IPS DF 19.7 (cell line): ENCODE results near the gene COL19A1.
"Not testable (repeated sequence)": the region's sequence is repeated elsewhere in the genome, so short reads cannot be mapped to it uniquely, and the experiment has no call there.

Experiments used
- DNase-seq: peaks from one replicate; pipeline ENCODE4 v3.0.0-alpha.2; 2013; ENCODE audit warnings: low read depth, low spot score

The COL19A1 gene

DNA sequence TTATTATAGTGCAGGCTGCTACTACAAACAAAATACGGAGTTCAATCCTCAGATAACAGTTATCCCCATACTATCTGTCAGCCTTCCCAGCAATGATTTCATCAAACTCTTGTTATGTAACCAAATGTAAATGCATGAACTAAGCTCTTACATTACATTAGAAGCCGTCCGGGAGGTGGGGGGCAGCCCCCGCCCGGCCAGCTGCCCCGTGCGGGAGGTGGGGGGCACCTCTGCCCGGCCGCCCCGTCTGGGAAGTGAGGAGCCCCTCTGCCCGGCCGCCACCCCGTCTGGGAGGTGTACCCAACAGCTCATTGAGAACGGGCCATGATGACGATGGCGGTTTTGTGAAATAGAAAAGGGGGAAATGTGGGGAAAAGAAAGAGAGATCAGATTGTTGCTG is 99.6 kb downstream of the COL19A1 start:
- not testable (repeated sequence) for DNase-seq

DNA sequence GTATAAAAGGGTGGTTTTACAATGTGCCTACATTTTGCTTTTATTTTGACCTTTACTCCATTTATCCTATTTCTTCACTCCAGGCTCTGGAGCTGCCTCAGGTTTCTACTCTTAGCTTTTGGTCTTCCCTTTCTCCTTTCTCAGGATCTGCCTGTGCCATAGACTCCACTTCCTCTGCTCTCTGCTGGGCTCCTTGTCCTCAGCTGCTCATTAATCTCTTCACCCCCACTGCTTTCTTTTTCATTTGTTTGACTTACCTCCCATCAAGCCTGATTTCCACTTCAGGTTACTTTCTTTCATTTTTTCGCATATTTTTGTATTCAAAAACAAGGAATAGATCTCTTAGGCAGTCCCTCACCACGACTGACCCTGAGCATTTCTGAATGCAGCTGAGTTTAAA is 106.8 kb downstream of the COL19A1 start:
- no peak for DNase-seq

DNA sequence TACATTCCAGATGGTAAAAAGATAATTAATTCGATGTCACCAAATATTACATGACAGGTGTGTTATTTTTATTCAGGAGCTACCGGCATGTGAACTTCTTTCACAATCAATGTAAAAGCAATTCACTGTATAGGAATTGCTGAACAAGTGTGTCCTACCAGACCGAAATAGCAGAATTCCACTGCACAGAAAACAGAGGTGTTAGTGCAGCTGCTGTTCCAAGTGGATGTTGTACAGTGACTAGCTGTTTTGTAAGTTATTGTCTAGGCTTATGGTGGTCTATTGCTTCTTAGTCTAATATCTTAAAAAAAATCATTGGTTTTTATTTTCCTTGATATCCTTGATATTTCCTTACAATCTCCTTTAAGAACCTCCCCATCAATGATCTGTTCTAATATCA is 107.4 kb downstream of the COL19A1 start:
- DNase-seq: no peak

DNA sequence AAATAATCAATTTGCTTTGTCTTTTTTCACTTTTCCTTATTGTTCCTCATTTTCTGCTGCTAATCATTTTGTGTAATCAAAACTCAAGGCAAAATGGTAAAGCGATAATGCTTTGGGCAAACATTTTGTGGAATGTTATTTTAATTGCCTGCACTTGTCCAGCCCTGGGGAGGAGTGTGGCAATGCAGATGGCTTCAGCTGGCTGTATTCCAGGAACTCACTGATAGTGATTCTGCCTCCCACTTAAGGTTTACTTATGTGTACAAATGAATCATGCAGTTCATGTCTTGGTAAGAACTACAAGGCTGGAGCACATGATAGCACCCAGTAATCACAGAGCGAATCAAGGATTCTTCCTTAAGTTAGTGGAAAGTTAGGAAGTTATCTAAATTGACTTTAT is 107.8 kb downstream of the COL19A1 start:
- DNase-seq: no peak

DNA sequence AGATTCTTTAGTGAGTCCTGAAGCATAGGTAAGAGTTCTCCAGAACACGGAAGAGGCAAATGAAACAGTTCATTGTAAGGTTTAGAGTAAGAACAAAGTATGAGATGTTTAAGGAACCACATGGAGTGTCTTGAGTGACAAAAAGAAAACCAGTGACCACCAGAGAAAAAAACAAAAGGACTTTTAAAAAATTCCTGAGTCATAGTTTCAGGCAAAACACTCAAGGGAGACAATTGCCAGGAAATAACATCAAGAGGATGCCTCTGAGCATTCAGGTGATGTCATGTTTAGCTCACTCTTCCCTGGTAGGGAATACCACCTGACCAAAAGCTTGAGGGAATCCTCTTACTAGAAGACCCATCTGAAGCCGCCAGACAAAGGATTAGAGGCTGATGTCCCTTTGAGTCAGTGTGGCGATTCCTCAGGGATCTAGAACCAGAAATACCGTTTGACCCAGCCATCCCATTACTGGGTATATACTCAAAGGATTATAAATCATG is 110.3 kb downstream of the COL19A1 start:
- DNase-seq: peak; percentile 9

DNA sequence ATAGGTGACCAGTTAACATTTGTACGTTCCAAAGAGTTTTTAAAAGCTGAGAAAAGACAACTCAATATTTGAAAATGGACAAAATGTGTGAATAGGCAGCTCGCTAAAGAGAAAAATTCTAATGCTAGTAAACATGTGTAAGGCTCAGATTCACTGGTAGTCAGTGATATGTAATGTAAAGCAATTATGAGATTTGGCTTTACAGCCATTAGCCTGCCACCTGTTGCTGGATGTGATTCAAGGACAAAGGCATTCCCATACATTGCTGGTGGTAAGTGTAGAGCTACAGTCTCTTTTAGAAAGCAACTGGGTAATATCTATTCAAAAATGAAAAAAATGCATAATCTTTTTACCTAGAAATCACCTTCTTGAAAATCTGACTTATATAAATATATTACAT is 114.3 kb downstream of the COL19A1 start:
- DNase-seq: no peak

DNA sequence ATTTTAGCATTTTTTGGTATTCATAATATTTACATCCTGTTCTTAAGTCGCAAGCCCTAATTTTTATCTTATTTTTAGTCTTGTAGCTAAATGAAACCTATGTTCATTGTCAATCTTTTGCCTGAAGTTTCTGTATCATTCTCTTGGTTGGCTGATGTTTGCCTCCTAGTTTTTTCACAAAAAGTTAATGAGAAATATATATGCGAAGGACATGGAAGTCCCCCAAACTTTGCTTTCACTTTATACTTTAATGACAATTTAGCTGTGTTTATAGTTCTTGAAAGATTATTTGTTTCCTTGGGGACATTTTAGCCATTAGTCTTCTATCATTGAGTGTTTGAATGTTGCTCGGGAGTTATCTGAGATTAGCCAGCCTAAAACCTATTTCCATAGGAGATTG is 118.2 kb downstream of the COL19A1 start:
- no peak for DNase-seq

DNA sequence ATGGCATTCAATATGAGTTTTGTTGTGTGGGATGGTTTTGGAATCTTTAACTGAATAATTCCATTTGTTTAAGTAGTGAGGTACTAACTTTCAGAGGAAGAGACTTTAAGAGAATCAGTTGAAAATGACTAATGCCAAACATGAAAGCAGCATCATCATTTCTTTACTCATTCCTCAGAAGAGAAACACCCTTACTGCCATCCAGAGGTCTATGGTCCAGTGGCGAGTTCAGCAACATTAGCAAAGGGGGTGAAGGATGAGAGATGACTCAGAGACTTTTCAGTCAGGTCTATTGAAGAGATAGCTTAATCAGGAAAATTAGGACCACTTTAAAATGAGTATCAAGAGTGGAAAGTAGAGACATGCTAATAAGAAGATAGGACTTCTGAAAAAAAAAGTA is 118.8 kb downstream of the COL19A1 start:
- no peak for DNase-seq

DNA sequence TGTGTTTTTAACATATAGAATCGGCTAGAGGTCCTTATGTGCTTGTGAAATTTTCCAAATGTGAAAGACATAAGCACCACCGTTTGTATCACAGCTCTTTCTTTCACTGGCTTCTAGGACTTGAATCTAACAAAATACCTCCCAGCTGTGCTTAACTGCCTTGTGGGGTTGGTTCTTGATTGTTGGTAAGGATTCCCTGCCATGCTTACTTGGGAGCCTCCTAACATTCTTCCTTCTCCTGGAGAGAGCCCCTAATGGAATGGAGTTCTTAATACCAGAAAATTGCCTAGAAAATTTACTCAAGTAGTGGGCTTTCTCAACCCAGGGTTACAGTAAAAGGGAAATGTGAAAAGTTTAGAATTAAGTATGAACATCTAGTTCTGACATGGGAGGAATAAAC is 121.2 kb downstream of the COL19A1 start:
- no peak for DNase-seq

DNA sequence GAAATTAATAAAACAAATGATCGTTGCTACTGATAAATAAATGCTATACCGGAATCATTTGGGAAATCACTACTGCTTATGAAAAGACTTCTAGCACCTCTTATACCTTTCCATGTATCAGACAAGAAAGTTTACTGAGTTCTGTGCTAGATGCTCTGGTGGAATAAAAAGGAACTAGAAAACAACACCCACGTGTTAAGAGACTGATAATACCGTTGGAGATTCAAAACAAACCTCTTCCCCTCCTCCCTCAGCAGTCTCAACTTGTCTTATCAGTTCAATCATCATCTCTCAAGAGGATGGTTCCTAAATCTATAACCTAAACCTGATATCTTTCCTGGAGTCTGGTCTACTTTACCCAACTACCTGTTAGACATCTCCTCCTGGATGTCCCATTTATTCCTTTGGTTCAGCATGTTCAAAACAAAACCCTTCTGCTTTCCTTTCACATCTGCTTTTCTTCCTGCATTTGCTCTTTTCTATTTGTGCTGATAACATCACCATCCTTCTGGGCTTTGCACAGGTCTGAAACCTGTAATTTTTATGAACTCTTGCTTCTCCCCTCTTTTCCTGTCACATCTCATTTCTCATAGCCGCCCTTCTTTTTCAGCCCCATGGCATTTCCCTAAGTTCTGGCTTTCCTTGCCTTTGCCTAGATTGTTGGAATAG is 122.2 kb downstream of the COL19A1 start:
- no peak for DNase-seq

DNA sequence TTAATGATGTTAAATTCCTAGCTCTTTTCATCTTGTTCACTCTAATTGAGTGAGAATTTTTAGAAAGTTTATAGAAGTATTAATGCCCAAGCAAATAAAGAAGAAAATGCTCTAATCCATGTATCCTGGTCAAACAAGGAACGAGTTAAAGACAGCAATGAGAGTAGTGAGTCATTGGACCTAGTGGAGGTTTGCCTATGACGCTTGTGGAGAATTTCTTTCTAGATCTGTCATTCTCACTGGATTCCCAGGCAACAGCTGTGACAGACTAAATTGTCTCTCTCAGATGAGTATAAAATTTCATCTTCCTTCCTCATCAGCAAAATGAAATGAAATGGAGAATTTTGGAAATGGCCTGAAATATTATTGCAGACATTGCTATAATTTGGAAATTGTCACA is 127.9 kb downstream of the COL19A1 start:
- no peak for DNase-seq

DNA sequence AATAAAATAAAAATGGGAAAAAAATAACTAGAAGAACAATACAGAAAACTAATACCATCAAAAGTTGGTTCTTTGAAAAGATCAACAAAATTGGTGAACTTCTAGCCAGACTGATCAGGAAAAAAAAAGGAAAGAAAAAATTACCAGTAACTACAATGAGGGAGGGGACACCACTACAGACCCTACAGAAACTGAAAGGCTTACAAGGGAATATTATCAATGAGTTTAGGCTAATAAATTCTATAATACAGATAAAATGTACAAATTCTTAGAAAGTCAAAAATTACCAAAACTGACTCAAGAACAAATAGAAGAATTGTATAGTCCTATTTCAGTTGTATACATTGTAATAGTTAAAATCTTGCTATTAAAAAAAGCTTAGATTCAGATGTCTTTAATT is 141.8 kb downstream of the COL19A1 start:
- no peak for DNase-seq

DNA sequence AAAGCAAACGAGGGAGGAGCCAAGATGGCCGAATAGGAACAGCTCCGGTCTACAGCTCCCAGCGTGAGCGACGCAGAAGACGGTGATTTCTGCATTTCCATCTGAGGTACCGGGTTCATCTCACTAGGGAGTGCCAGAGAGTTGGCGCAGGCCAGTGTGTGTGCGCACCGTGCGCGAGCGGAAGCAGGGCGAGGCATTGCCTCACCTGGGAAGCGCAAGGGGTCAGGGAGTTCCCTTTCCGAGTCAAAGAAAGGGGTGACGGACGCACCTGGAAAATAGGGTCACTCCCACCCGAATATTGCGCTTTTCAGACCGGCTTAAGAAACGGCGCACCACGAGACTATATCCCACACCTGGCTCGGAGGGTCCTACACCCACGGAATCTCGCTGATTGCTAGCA is 144.0 kb downstream of the COL19A1 start:
- DNase-seq: not testable (repeated sequence)

DNA sequence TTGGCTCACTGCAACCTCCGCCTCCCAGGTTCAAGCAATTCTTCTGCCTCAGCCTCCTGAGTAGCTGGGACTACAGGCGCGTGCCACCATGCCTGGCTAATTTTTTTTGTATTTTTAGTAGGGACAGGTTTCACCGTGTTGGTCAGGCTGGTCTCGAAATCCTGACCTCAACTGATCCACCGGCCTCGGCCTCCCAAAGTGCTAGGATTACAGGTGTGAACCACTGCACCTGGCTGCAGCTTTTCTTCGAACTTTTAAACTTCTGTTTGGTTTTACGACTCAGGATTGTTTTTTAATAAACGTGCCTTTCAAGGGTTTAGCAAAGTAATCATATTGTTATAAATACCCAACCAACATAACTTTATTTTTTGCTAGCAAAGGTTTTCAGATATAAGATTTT is 156.8 kb downstream of the COL19A1 start:
- DNase-seq: not testable (repeated sequence)

DNA sequence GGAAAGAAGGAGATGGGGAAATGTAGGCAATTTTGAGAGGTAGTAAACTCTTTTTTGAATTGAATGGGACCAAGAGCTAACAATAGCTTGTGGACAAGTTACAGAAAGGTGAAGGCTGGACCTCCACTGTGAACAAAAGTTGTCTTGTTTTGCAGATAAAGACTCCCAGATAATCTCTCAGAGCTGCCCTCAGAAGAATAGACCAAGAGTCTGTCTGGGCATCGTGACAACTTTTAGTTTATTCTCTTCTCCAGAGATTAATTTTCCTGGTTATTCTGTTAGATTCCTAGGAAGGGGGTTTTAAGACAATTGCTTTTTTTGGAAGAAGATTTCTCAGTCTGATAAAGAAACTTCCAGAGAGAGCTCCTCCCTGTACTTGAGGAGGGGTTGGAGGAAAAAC is 161.9 kb downstream of the COL19A1 start:
- DNase-seq: no peak

DNA sequence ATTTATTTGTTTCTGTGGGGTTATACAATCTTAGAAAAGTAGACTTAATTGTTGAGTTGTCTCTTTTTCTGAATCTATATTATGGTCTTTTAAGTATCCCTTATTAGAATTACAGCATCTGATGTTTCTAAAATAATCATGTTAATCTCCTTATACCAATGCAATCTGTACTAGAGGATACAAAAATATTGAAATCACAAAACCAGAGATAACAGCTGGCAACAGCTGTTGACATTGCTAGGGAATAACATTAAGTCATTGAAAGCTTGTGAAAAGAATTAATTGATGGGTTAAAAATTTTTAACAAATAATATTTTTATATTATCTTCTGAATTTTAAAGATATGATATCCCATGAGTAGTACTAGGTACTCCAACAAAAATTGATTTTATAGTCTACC is 162.6 kb downstream of the COL19A1 start:
- no peak for DNase-seq

DNA sequence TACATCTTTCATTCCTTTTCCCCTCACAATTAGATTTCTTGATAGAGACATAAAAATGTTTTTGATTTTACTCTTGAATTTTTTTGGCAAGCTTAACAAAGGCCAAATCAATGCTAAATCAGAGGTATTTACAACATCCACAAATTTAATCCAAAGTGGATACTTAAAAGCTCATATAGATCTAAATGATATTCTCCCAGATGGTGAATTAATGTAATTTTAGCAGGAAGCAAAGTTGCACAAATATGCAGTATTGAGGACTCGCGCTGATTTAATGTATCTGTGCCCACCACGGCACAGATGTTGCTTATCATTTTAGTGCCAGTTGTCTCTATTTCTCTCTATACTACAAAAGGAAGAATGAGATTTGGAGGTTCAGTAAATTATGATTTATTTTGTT is 167.4 kb downstream of the COL19A1 start:
- no peak for DNase-seq

DNA sequence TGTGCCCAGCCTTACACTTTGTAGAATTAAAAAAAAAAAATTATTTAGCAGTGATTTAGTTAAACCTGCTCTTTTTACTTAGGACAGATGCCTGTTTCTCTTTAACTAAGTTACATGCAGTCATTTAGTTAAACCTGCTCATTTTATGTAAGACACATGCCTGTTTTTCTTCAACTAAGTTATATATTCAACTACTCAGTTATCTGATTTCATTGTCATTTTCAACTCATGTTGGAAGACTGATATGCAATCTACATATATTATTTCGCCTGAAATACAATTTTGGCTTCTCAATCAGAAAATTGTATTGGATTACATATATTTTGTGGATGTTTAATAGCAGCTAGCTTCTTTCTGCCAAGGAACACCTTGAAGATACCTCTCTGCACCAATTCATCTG is 171.1 kb downstream of the COL19A1 start:
- no peak for DNase-seq

DNA sequence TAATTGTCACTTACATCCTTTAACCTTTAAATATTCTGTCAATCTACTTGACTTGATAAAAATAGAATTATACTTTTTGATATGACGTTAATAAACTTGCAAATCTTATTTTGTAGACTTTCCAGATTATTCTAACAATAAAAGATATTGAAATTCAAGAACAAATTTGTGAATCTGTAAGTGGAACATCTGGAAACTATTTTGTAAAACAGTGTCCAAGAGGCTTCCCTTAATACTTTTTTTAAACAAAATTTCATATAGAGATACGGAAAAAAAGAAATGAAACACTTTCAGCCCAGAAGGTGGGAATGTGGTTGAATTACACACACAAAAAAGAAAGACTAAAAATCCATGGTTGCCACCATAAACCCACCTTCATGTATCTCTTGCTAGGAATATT is 174.4 kb downstream of the COL19A1 start:
- no peak for DNase-seq

DNA sequence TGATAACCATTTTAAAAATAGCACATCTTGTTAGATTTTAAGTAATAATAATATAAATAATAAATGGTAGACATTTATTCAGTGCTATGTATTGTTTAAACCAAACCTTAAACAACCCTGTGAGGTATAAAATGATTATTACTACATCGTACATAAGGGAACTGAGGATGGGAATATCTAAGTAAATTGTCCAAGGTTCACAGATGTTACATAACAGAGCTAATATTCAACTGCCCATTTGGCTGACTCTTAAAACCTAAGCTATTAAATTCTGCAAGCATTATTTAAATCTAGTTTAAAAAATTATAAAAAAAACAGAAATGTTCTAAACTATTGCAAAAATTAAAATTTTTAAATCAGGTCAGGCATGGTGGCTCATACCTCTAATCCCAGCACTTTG is 175.1 kb downstream of the COL19A1 start:
- no peak for DNase-seq

DNA sequence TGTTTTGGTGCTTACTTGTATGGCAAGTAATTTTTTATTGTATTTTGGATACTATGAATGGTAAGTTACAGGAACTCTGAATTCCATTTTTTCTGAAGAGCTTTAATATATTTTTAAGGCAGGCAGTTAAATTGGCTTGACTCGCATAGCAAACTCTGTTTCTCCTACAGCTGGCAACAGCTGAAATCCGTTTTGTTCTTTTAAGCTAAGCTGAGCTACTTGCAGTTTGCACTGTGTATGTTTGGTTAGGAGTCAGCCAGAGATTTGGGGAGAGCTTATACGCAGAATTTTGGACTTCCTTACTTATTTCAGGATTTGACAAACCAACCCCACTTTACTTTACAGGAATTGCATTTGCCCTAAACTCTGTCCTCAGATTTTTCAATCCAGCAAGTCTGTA is 179.1 kb downstream of the COL19A1 start:
- DNase-seq: no peak

DNA sequence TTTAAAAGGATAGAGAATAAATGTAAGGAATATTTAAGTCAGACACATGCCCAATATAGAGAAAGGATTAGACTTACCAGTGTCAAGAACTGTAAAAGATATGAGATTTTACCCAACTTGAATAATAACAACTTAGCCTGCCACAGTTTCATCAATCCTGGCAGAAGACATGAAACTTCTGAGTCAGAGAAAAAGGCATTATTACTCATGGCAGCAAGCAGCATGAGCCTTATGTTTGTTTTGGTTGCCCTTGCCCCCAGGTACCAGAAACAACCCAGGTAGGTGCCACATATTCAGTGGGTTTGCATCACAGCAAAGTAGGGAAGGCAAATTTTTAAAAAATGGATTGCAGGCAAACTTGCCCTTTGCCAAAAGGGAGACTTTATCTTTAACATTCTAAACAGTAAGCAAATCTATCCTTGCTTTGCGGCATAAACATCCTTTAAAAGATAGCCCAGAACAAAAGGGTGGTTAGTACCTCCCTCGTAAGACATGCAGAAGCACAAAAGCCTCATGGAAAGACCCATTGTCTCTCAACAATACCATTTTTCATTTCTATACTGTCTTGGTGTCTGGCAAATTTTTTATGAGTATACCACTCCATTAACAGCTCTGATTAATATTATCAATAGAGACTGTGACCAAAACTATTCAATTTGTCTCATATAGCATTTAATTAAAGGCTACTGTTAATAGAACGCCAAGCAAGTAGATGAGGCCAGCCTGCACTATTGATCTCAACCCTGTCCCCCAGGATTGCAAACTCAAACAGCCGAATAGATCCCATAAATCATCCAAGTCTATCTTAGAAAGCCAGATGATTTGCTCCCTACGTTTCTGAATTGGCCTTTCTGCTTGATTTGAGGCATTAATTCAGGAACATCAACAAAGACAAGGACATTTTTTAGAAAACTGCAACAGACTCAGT is 185.1 kb downstream of the COL19A1 start:
- DNase-seq: no peak
